AG04450 (cell line): ENCODE measurements around the gene ARSB. TPM values are rescaled to one million over a fixed set of nuclear protein-coding genes. Genes with fewer than 3 reads are reported as not detected.
"Not testable (repeated sequence)": the region's sequence is repeated elsewhere in the genome, so short reads cannot be mapped to it uniquely, and the experiment has no call there.

Source experiments
- CTCF ChIA-PET: fragments of 300-600, 350-600 bp; formaldehyde crosslinking; extraction: SDS; loops from one replicate; lab custom pipeline; 2022; ENCODE audit warnings: antibody characterized with exemption, inconsistent platforms; lab: Charles Lee
- POLR2A ChIA-PET: fragments of 350-600 bp; formaldehyde crosslinking; extraction: SDS; loops from one replicate; lab custom pipeline; 2021; ENCODE audit warnings: antibody characterized with exemption, inconsistent platforms; lab: Yijun Ruan, JAX
- DNase-seq: peaks from one replicate; pipeline ENCODE4 v3.0.0-alpha.2; 2011; ENCODE audit warnings: low read depth, low spot score
- H3K27ac ChIP-seq: one replicate; pipeline ENCODE4 v1.5.1; 2012; ENCODE audit warnings: low read depth, low read length, control low read depth
- H3K27me3 ChIP-seq: one replicate; pipeline ENCODE4 v1.6.0; 2012; ENCODE audit warnings: low read length; ENCODE audit not compliant: control insufficient read depth, insufficient read depth
- H3K4me3 ChIP-seq: 2 replicates; pipeline ENCODE4 v1.5.1; 2011; ENCODE audit warnings: mild to moderate bottlenecking, low read depth, low read length, control low read depth
- H3K9me3 ChIP-seq: 2 replicates; pipeline ENCODE4 v1.5.1; 2012; ENCODE audit warnings: low read length; ENCODE audit not compliant: control insufficient read depth, insufficient read depth
- CTCF ChIP-seq: IDR thresholded peaks from 2 replicates; pipeline ENCODE4 v1.5.1; 2011; ENCODE audit warnings: low read depth, low read length, control low read depth, inconsistent platforms
- polyA plus RNA-seq: library from polyadenylated mRNA; depleted of rRNA; stranded (reverse); fragments of >200 nt; gene quantifications from 2 replicates; pipeline ENCODE4 v1.2.3, GENCODE V29; 2011

ARSB gene
- polyA plus RNA-seq, 1 experiment: 21.0 TPM

DNA sequence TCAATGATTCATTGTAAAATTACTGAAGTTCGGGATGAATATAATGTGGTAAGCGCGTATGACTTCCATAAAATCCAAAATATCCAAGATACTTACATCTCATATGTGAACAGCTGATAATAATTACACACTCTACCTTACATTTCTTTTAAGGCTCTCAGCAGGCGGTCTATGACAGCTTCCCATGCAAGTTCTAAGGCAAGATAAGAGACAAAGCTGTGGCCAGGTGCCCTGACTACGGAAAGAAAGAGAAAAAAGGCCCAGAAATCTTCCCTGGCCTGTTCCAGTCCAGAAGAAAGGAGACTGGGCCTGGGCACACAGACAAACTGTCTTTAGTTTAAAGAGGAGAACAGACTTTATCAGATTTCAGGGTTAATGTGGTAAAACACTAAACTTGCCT is 69.1 kb downstream of the ARSB start:
- ChIA-PET POLR2A (no interaction called here), CTCF (interaction anchor here (0.8 to 2.1 kb wide), 3 partner anchors 17 to 156 kb away, joined by 3 to 5 read pairs (median 4); no protein-coding TSS in a partner anchor)
- no peak for DNase-seq
- Histone ChIP-seq H3K27ac (no peak overlapping the region), H3K27me3 (no peaks in the 10 kb centered on the region), H3K4me3 (no peak overlapping the region), H3K9me3 (no peaks in the 10 kb centered on the region)
- TF ChIP-seq CTCF: no peak

- H3K4me3 ChIP-seq: no peak overlapping the region
- TF ChIP-seq CTCF: no peak
- DNase-seq: no peak
- H3K9me3 ChIP-seq: no peaks in the 10 kb centered on the region
- ChIA-PET CTCF (interaction anchor here (0.8 kb wide), 2 partner anchors 16 to 29 kb away, joined by 3 to 4 read pairs; no protein-coding TSS in a partner anchor), POLR2A (no interaction called here)
- H3K27me3 ChIP-seq: no peaks in the 10 kb centered on the region
- no peak overlapping the region for H3K27ac ChIP-seq
Observed at GRCh38 chr5:78915170-78915569, 69.9 kb downstream of the ARSB start.

- no peaks in the 10 kb centered on the region for H3K9me3 ChIP-seq
- ChIA-PET CTCF (interaction anchor here (1.5 to 2.4 kb wide), 3 partner anchors 8 to 112 kb away, joined by 3 to 8 read pairs (median 6); no protein-coding TSS in a partner anchor), POLR2A (no interaction called here)
- DNase-seq: no peak
- H3K4me3 ChIP-seq: no peak overlapping the region
- no peak overlapping the region for H3K27ac ChIP-seq
- no peaks in the 10 kb centered on the region for H3K27me3 ChIP-seq
- no peak for TF ChIP-seq CTCF
Observed at GRCh38 chr5:78912811-78913210, 72.3 kb downstream of the ARSB start.

- DNase-seq: no peak
- ChIA-PET CTCF (interaction anchor here (0.6 to 2.4 kb wide), 5 partner anchors 8 to 264 kb away, joined by 3 to 8 read pairs (median 6); no protein-coding TSS in a partner anchor), POLR2A (no interaction called here)
Observed at GRCh38 chr5:78912085-78912771, 72.9 kb downstream of the ARSB start.

DNA sequence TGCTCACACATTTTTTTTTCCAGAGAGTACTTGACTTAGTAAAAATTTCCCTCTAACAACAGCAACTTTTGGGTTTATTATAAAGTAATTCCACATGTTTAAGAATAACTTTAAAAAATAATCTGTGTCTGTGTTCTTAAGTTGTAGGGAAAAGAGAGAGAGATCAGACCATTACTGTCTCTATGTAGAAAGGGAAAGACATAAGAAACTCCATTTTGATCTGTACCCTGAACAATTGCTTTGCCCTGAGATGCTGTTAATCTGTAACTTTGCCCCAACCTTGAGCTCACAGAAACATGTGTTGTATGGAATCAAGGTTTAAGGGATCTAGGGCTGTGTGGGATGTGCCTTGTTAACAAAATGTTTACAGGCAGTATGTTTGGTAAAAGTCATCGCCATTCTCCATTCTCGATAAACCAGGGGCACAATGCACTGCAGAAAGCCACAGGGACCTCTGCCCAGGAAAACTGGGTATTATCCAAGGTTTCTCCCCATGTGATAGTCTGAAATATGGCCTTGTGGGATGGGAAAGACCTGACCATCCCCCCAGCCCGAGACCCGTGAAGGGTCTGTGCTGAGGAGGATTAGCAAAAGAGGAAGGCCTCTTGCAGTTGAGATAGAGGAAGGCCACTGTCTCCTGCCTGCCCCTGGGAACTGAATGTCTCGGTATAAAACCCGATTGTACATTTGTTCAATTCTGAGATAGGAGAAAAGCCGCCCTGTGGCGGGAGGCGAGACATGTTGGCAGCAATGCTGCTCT is 75.7 kb downstream of the ARSB start:
- not testable (repeated sequence) for H3K27me3 ChIP-seq, DNase-seq, H3K4me3 ChIP-seq, H3K9me3 ChIP-seq
- POLR2A ChIA-PET: interaction anchor here (0.9 kb wide), 1 partner anchor 130 kb away, joined by 6 read pairs; no protein-coding TSS in a partner anchor
- CTCF ChIA-PET: interaction anchor here (0.7 to 1.2 kb wide), 2 partner anchors 116 to 391 kb away, joined by 4 to 8 read pairs; no protein-coding TSS in a partner anchor
- peak overlapping the region; percentile 33 for H3K27ac ChIP-seq

More at GRCh38 chr5:78912085-78912771, 72.9 kb downstream of the ARSB start:
- Histone ChIP-seq H3K9me3 (no peaks in the 10 kb centered on the region), H3K4me3 (no peak overlapping the region), H3K27ac (no peak overlapping the region), H3K27me3 (no peaks in the 10 kb centered on the region)
- TF ChIP-seq CTCF: no peak
